HK-2 (cell line): ENCODE results near the gene SUGCT.
A peak's percentile ranks its signal among the peaks of the same experiment; 100 is the strongest.

ENCODE experiments used
- DNase-seq: peaks from one replicate; pipeline ENCODE4 v3.0.0-alpha.2; 2018; ENCODE audit not compliant: unreplicated experiment

SUGCT gene

DNA sequence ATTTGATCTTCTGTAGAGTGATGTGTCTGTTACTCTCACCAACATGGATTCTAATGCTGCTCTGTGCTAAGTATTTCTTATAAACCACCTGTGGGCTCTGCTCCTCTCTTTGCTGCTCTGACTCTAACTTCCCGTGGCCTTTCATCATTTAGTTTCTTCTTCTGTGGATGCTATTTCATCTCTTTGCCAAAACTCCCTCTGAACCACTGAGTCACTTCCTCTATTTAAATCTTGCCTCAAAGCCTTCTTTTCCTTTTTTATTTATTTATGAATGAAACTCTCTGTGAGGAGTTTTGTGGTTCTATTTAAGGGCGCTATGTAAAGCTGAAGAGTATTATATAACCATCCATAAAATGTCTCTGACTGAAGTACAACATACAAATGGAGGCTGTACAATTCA lies 538.5 kb downstream of the SUGCT start:
- DNase-seq: no peak

GRCh38 chr7:40674316-40674715 lies 539.5 kb downstream of the SUGCT start:
- no peak for DNase-seq

DNA sequence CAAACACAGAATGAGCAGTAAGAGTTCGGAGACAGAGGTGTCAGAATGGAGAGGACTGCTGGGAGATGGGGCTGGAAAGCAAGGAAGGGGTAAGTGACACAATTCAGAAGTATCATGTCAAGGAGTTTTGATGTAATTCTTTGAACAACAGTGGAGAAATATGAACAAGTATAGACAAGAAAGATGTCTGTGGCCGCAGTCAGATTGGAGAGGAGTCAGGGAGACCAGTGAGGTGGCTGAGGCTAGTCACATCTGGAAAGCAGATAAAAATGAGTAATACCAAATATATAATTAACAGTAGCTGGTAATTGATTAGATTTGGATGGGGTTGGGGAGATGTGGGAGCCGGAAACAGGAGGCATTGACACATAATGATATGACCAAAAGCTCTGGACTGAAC lies 540.9 kb downstream of the SUGCT start:
- DNase-seq: no peak

DNA sequence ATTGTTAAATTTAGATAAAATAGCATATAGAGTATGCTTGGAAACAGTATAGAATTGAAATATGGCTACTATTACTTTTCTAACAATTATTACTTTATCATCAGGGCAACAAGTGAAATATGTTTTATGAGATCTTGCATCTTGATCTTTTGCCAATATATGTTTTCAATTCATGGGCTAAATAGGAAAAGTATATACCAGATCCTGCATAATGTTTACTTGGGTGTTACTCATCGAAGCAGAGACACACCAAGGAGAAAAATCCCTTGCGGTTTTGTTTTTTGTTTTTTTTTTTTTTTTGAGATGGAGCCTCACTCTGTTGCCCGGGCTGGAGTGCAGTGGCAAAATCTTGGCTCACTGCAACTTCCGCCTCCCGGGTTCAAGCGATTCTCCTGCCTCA lies 541.4 kb downstream of the SUGCT start:
- no peak for DNase-seq

DNA sequence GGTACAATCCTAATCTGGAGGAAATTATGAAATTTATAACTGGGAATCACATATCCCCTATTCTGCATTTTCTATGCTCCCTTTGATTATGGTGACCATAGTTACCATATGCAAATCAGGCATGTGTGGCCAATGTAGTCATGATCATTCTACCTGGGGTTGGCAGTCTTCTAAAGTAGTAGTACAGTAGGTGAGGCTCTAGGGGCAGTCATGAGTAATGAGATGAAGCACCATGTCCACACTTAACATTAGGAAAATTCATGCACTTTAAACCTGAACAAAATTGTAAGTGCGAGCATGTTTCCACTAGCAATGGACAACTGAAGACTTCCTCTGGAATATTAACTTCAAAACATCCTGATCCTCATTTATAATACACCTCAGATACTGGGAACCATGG lies 545.9 kb downstream of the SUGCT start:
- DNase-seq: no peak

GRCh38 chr7:40682696-40683095 lies 547.9 kb downstream of the SUGCT start:
- DNase-seq: no peak

- no peak for DNase-seq
These were observed 559.4 kb downstream of the SUGCT start for GRCh38 chr7:40694026-40694809.

GRCh38 chr7:40694991-40695390 lies 560.2 kb downstream of the SUGCT start:
- no peak for DNase-seq

GRCh38 chr7:40697653-40698052 lies 562.8 kb downstream of the SUGCT start:
- no peak for DNase-seq

- DNase-seq: no peak
These were observed 563.6 kb downstream of the SUGCT start for GRCh38 chr7:40698214-40698920.

GRCh38 chr7:40698921-40699260 lies 564.1 kb downstream of the SUGCT start:
- no peak for DNase-seq

DNA sequence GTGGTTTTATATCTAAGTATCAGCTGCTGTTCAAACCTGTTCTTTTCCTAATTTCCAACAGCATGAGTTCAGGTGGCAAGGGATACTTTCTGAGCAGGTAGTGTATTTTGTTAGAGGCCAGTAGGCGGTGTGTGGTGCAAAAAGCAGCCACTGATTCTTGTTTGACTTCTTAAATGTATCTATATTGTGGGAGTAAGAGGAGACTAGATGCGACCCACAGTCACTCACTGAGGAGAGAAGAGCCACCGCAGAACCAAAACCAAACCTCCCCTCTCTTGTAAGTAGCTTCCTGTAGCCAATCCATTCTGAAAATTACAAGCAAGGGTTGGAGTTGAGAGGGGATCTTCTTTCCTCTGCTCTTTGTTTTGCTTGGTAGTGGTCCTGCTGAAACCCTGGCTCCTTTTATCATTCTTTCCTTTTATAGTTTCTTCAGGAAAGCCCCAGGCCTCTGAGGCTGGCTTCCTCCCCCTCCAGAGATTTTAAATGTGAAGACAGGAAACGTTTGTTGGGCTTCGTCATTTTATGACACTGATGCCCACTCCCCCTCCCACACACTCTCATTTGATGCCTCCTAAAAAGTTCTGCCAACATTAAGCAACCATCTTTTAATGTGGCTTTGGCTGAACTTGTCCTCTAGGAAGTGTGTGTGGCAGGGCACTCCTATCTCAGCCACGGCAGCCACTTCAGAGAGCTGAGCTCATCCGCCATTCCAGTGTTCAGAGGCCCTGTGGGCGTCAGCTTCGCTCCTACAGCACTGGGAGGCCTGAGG lies 566.0 kb downstream of the SUGCT start:
- DNase-seq: no peak

DNA sequence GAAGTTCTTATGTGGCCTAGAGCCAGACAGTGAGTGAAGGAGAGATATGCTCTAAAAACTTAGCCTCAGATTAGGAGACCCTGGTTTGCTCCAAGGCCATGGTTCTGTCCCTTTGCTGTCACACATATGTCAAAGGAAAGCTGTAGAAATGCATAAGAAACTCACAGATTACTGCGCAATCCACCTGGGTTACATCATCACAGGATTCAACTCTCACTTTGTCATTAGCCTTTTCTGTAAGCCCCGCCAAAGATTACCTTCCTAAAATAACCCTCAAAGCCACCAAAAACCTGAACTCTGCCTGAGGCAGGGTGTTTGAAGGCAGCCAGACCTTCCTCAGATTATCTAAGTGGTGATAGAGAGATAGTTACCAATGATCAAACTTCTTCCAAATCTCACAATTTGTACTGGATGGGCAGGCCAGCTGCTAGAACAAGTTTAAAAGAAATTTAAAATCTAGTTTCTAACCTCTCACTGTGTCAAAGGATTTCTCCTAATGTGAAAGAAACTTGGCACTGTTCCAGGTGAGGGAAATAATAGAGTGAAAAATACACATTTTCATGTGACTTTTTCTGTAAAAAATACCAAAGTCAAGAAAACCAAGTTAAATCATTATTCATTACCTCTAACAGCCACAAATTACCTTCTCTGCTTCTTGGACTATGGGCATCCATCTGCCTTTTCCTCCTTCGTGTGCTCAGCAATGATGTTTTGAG lies 567.2 kb downstream of the SUGCT start:
- no peak for DNase-seq

GRCh38 chr7:40704172-40704571 lies 569.4 kb downstream of the SUGCT start:
- DNase-seq: no peak

- no peak for DNase-seq
These were observed 572.0 kb downstream of the SUGCT start for GRCh38 chr7:40706829-40707228.

GRCh38 chr7:40709062-40709964 lies 574.5 kb downstream of the SUGCT start:
- DNase-seq: no peak

- no peak for DNase-seq
These were observed 576.9 kb downstream of the SUGCT start for GRCh38 chr7:40711706-40712105.

DNA sequence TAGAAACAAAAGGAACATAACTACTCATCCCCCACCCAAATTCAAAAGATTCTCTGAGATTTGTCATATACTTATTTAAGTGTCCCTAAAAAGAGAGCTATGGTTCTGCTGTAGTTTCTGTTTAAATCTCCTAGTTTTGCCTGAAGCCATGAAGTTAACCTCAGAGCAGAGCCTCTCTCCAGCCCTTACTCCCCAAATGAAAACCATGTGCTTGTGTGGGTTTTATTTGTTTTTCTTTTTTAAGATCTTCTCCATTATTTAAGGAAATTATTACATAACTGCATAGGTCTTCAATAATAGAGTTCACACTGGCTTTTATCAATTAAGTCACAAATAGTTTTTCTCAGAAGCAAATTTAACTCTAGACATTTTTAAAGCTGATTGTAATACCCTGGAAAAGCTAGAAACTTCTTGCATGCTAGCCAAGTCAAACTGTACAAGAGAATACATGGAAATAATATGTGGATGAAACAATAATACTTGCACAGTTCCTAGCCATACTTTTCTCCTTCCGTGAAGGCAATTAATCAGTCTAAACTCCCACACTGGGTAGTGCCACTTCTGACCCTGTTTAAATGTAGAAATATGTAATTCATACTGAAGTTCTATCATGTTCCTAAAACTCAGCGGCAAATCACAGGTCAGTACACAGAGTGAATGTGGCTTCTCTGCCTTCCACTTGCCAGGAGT lies 579.7 kb downstream of the SUGCT start:
- DNase-seq: no peak

GRCh38 chr7:40715053-40715430 lies 580.2 kb downstream of the SUGCT start:
- no peak for DNase-seq

DNA sequence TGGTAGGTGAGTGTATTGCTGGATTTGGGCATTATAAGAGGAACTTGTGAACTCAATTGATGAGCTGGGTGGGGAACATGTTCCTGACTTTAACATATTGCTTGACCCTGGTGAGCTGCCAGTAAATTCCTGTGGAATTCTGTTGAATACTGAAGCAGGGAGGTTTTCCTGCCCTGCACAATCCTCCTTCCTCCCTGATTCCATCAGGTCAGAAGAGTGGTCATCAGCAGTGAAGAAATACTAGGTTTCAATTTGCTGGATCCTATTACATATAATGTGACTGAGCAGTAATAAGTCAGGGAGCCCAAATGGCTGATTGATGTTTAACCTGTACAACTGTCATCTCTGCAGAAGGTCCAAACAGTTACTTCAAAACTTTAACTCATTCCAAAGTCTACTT lies 581.2 kb downstream of the SUGCT start:
- DNase-seq: no peak

GRCh38 chr7:40717242-40717641 lies 582.4 kb downstream of the SUGCT start:
- DNase-seq: peak; percentile 70
